Breast epithelium (tissue), 4 donors: ENCODE data around the gene NYAP2. TPM values are rescaled to one million over a fixed set of nuclear protein-coding genes. Genes with fewer than 3 reads are reported as not detected.

Experiments
- DNase-seq, 2 donors: peaks; one replicate each; pipeline ENCODE4 v3.0.0-alpha.2; 2019; ENCODE audit warnings: low spot score in 2 of 2
- H3K27ac ChIP-seq, 2 donors: fragments of 200-600 bp; sonication (generic) in 1 of 2; one replicate each; pipeline ENCODE4 v1.5.1; 2016 to 2019; ENCODE audit warnings: mild to moderate bottlenecking in 1 of 2
- H3K27me3 ChIP-seq, 2 donors: fragments of 200-600 bp; sonication (generic) in 1 of 2; one replicate each; pipeline versions ENCODE4 v1.5.1 to v1.6.0; 2017 to 2019; ENCODE audit warnings: control low read depth in 1 of 2, mild to moderate bottlenecking in 1 of 2
- H3K36me3 ChIP-seq: fragments of 200-600 bp; one replicate; pipeline ENCODE4 v1.5.1; 2019
- H3K4me1 ChIP-seq, 2 donors: fragments of 200-600 bp; sonication (generic); one replicate each; pipeline ENCODE4 v1.5.1; 2016 to 2019; ENCODE audit warnings: control low read depth in 1 of 2
- H3K4me3 ChIP-seq, 3 donors: fragments of 200-600 bp; sonication (generic); 1 replicate in 2 of 3; 2 replicates in 1 of 3; pipeline ENCODE4 v1.5.1; 2016 to 2019; ENCODE audit warnings: mild to moderate bottlenecking in 3 of 3, moderate library complexity in 2 of 3
- H3K9me3 ChIP-seq, 2 donors: fragments of 200-600 bp; sonication (generic) in 1 of 2; one replicate each; pipeline ENCODE4 v1.5.1; 2016 to 2019; ENCODE audit warnings: control low read depth in 1 of 2
- CTCF ChIP-seq, 3 donors: fragments of 450-650 bp; IDR thresholded peaks; one replicate each; pipeline ENCODE4 v1.5.1; 2016 to 2017; ENCODE audit warnings: antibody characterized with exemption in 3 of 3, mild to moderate bottlenecking in 3 of 3, moderate library complexity in 3 of 3
- POLR2A ChIP-seq: fragments of 450-650 bp; IDR thresholded peaks from one replicate; pipeline ENCODE4 v1.6.1; 2016; ENCODE audit warnings: antibody characterized with exemption, mild to moderate bottlenecking, moderate library complexity
- POLR2AphosphoS5 ChIP-seq, 3 donors: sonication (generic); formaldehyde crosslinking; IDR thresholded peaks; one replicate each; pipeline ENCODE4 v1.6.1; 2017; ENCODE audit warnings: antibody characterized with exemption in 3 of 3
- intact Hi-C: fragments of 100-400 bp; cut with DNase I; formaldehyde crosslinking; loops from one replicate; pipeline ENCODE4 v1.15.1; 2023; ENCODE audit warnings: low total_unique reads
- total RNA-seq, 3 donors: library from RNA; depleted of rRNA; stranded (reverse); fragments of >200 nt; gene quantifications; one replicate each; pipeline ENCODE4 v1.1.0, GENCODE V29; 2016

Gene NYAP2
- total RNA-seq, 3 donors from 2014 or later: 0.15 TPM; not detected in 2

- Histone ChIP-seq H3K27ac (no peak overlapping the region), H3K27me3 (no peaks in the 10 kb centered on the region), H3K9me3 (no peaks in the 10 kb centered on the region), H3K36me3 (no peaks in the 10 kb centered on the region), H3K4me3 (no peak overlapping the region), H3K4me1 (no peaks in the 10 kb centered on the region)
- TF ChIP-seq POLR2A (no peak), POLR2AphosphoS5 (IDR thresholded peaks at IDR 0.05) (no peak), CTCF (IDR thresholded peaks at IDR 0.05) (no peak)
- DNase-seq: no peak
- intact Hi-C loops: no loop called here
These were observed 15.8 kb downstream of the NYAP2 start for GRCh38 chr2:225415341-225415740.

- intact Hi-C loops: no loop called here
- H3K4me3 ChIP-seq: no peak overlapping the region
- no peak for DNase-seq
- no peaks in the 10 kb centered on the region for H3K9me3 ChIP-seq
- H3K4me1 ChIP-seq: no peaks in the 10 kb centered on the region
- H3K36me3 ChIP-seq: no peaks in the 10 kb centered on the region
- TF ChIP-seq CTCF (IDR thresholded peaks at IDR 0.05) (no peak), POLR2A (no peak), POLR2AphosphoS5 (IDR thresholded peaks at IDR 0.05) (no peak)
- H3K27ac ChIP-seq: no peak overlapping the region
- H3K27me3 ChIP-seq: no peaks in the 10 kb centered on the region
These were observed 16.3 kb downstream of the NYAP2 start for GRCh38 chr2:225415792-225416191.

- no peak for TF ChIP-seq POLR2A
- no peak for TF ChIP-seq POLR2AphosphoS5 (IDR thresholded peaks at IDR 0.05)
- TF ChIP-seq CTCF (IDR thresholded peaks at IDR 0.05): no peak
- H3K4me3 ChIP-seq: no peak overlapping the region
- no peaks in the 10 kb centered on the region for H3K27me3 ChIP-seq
- H3K9me3 ChIP-seq: no peaks in the 10 kb centered on the region
- no peaks in the 10 kb centered on the region for H3K4me1 ChIP-seq
- intact Hi-C loops: no loop called here
- no peak overlapping the region for H3K27ac ChIP-seq
- no peaks in the 10 kb centered on the region for H3K36me3 ChIP-seq
- no peak for DNase-seq
These were observed 17.3 kb downstream of the NYAP2 start for GRCh38 chr2:225416616-225417367.

- H3K4me3 ChIP-seq: no peak overlapping the region
- intact Hi-C loops: no loop called here
- H3K4me1 ChIP-seq: no peaks in the 10 kb centered on the region
- no peaks in the 10 kb centered on the region for H3K36me3 ChIP-seq
- H3K27ac ChIP-seq: no peak overlapping the region
- no peak for TF ChIP-seq POLR2AphosphoS5 (IDR thresholded peaks at IDR 0.05)
- no peak for TF ChIP-seq POLR2A
- no peak for TF ChIP-seq CTCF (IDR thresholded peaks at IDR 0.05)
- no peaks in the 10 kb centered on the region for H3K27me3 ChIP-seq
- no peak for DNase-seq
- H3K9me3 ChIP-seq: no peaks in the 10 kb centered on the region
These were observed 19.5 kb downstream of the NYAP2 start for GRCh38 chr2:225419033-225419432.

- Histone ChIP-seq H3K36me3 (no peaks in the 10 kb centered on the region), H3K4me1 (no peaks in the 10 kb centered on the region), H3K4me3 (no peak overlapping the region), H3K27ac (no peak overlapping the region), H3K9me3 (no peaks in the 10 kb centered on the region), H3K27me3 (no peaks in the 10 kb centered on the region)
- DNase-seq: no peak
- intact Hi-C loops: no loop called here
- TF ChIP-seq POLR2A (no peak), CTCF (IDR thresholded peaks at IDR 0.05) (no peak), POLR2AphosphoS5 (IDR thresholded peaks at IDR 0.05) (no peak)
These were observed 22.6 kb downstream of the NYAP2 start for GRCh38 chr2:225422145-225422544.
